Measurements from ENCODE around the gene IL11. TPM values are rescaled to one million over a fixed set of nuclear protein-coding genes. Genes with fewer than 3 reads are reported as not detected.
A peak's percentile ranks its signal among the peaks of the same experiment; 100 is the strongest.
"Not testable (repeated sequence)": the region's sequence is repeated elsewhere in the genome, so short reads cannot be mapped to it uniquely, and the experiment has no call there.

IL11 gene
- under 1 TPM in 1 of 4 donors, not detected in 3; 0.21 TPM for total RNA-seq

GRCh38 chr19:55370305-55370988, at the start of gene IL11:
Gene IL11 (minus strand): TSS chr19:55370463. CDS start chr19:55370310, 153 bp downstream.
- WGBS, 2 donors, result 6 to 11% methylated on average over 30 to 32 of the region's 32 CpGs
- H3K27ac ChIP-seq, result no peak within 1 kb of the TSS
- H3K27me3 ChIP-seq, result peaks cover 7 to 91% of the 10 kb centered on the region in 2 donors
- H3K36me3 ChIP-seq, result no peaks in the 10 kb centered on the region
- H3K4me1 ChIP-seq, result peaks cover 0 to 32% (median 10%) of the 10 kb centered on the region in 4 donors
- TF ChIP-seq, protein P1, sequence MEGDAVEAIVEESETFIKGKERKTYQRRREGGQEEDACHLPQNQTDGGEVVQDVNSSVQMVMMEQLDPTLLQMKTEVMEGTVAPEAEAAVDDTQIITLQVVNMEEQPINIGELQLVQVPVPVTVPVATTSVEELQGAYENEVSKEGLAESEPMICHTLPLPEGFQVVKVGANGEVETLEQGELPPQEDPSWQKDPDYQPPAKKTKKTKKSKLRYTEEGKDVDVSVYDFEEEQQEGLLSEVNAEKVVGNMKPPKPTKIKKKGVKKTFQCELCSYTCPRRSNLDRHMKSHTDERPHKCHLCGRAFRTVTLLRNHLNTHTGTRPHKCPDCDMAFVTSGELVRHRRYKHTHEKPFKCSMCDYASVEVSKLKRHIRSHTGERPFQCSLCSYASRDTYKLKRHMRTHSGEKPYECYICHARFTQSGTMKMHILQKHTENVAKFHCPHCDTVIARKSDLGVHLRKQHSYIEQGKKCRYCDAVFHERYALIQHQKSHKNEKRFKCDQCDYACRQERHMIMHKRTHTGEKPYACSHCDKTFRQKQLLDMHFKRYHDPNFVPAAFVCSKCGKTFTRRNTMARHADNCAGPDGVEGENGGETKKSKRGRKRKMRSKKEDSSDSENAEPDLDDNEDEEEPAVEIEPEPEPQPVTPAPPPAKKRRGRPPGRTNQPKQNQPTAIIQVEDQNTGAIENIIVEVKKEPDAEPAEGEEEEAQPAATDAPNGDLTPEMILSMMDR (IDR thresholded peaks at IDR 0.05), result no peak
- H3K9me3 ChIP-seq, result no peaks in the 10 kb centered on the region
- no peak for DNase-seq (ENCODE audit: low spot score in 2 of 2)
- peak within 1 kb of the TSS in 2 of 4 donors; percentile 19 to 39 for H3K4me3 ChIP-seq

DNA sequence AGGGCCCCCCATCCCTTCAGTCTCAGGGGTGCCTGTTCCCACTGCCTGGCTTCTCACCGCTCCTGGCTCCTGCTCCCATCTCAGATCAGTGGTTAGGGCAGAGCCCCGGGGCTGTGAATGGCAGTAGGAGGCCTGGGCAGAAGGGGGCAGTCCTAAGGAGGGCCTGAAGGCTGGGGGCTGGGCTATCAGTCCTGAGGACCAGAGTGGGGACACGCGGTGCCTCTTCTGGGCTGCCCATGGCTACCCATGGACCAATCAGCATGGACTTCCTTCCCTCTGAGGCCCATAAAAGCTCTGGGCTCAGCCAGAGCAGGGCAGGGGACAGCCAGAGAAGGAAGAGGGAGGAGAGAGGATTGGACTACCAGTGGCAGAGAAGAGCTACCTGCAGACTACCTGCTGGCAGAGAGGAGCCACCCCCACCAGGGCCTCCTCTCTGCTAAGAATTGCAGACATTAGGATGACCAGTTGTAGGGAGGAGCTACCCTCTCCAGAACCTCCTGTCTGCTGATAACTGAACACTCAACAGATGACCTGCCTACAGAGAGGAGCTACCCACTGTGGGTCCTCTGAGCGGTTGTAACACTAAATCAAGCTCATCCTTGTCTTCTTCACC, 49.5 kb upstream of the IL11 start:
- Histone ChIP-seq H3K9me3 (no peaks in the 10 kb centered on the region), H3K4me3 (no peak overlapping the region), H3K27me3 (peaks cover 0 to 13% of the 10 kb centered on the region in 2 donors), H3K27ac (peak overlapping the region in 1 of 4 donors; percentile 6), H3K4me1 (peaks cover 0 to 21% (median 2%) of the 10 kb centered on the region in 4 donors), H3K36me3 (no peaks in the 10 kb centered on the region)
- TF ChIP-seq, protein P1 (IDR thresholded peaks at IDR 0.05), result no peak
- TF ChIP-seq POLR2A (IDR thresholded peaks at IDR 0.05) (no peak), EP300 (IDR thresholded peaks at IDR 0.05) (no peak)
- 61 to 70% methylated on average over 5 of the region's 5 CpGs for WGBS, 2 donors
- no peak for DNase-seq (ENCODE audit: low spot score in 2 of 2)

- 57 to 61% methylated on average over 4 to 5 of the region's 5 CpGs for WGBS, 2 donors
- H3K27me3 ChIP-seq, result peaks cover 0 to 7% of the 10 kb centered on the region in 2 donors
- H3K4me3 ChIP-seq, result no peak overlapping the region
- TF ChIP-seq POLR2A (IDR thresholded peaks at IDR 0.05) (no peak), EP300 (IDR thresholded peaks at IDR 0.05) (no peak)
- TF ChIP-seq, protein P1 (IDR thresholded peaks at IDR 0.05), result no peak
- H3K36me3 ChIP-seq, result no peaks in the 10 kb centered on the region
- H3K27ac ChIP-seq, result peak overlapping the region in 1 of 4 donors; percentile 6
- H3K9me3 ChIP-seq, result no peaks in the 10 kb centered on the region
- peaks cover 0 to 16% (median 0%) of the 10 kb centered on the region in 4 donors for H3K4me1 ChIP-seq
- no peak for DNase-seq (ENCODE audit: low spot score in 2 of 2)
Observed at GRCh38 chr19:55419103-55419502, 48.8 kb upstream of the IL11 start.

DNA sequence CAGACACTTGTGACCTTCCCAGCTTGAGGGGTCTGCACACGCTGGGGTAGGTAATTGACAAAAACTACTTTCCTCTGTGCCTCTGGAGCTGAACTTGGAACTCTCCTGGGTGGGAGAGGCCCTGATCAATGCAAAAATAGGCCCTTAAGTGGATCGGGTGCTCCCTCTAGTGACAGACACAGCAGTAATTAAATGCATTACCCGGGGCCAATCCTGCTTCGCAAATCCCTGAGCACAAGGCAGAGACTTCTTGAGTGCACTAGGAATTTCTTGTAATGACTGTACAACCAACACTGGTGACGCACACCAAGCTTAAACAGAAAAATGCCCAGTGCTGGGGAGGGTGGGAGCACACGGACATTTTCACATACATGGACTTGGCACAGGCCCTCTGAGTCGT, 47.9 kb upstream of the IL11 start:
- WGBS, 2 donors, result 7 to 21% methylated on average over 7 of the region's 7 CpGs
- Histone ChIP-seq H3K4me3 (no peak overlapping the region), H3K36me3 (no peaks in the 10 kb centered on the region), H3K4me1 (peaks cover 0 to 8% (median 0%) of the 10 kb centered on the region in 4 donors), H3K27ac (peak overlapping the region in 2 of 4 donors; percentile 43 to 58), H3K27me3 (no peaks in the 10 kb centered on the region), H3K9me3 (no peaks in the 10 kb centered on the region)
- DNase-seq (ENCODE audit: low spot score in 2 of 2), result peak in 1 of 2 donors; percentile 54
- TF ChIP-seq EP300 (IDR thresholded peaks at IDR 0.05) (no peak), POLR2A (IDR thresholded peaks at IDR 0.05) (no peak)
- TF ChIP-seq, protein P1 (IDR thresholded peaks at IDR 0.05), result peak; percentile 53 to 77 (median 68)

- no peak overlapping the region for H3K4me3 ChIP-seq
- no peaks in the 10 kb centered on the region for H3K27me3 ChIP-seq
- WGBS, 2 donors, result 95 to 96% methylated on average over 2 of the region's 2 CpGs
- H3K4me1 ChIP-seq, result peaks cover 0 to 23% (median 13%) of the 10 kb centered on the region in 4 donors
- no peak for DNase-seq (ENCODE audit: low spot score in 2 of 2)
- no peak overlapping the region for H3K27ac ChIP-seq
- no peaks in the 10 kb centered on the region for H3K9me3 ChIP-seq
- H3K36me3 ChIP-seq, result peaks cover 0 to 7% (median 0%) of the 10 kb centered on the region in 3 donors
- no peak for TF ChIP-seq POLR2A (IDR thresholded peaks at IDR 0.05)
- no peak for TF ChIP-seq EP300 (IDR thresholded peaks at IDR 0.05)
- TF ChIP-seq, protein P1 (IDR thresholded peaks at IDR 0.05), result no peak
Observed at GRCh38 chr19:55410168-55410567, 39.9 kb upstream of the IL11 start.

GRCh38 chr19:55409179-55409578, 38.9 kb upstream of the IL11 start:
- H3K4me3 ChIP-seq; H3K9me3 ChIP-seq; DNase-seq (ENCODE audit: low spot score in 2 of 2); H3K27ac ChIP-seq; H3K27me3 ChIP-seq: not testable (repeated sequence)
- Histone ChIP-seq H3K36me3 (peaks cover 0 to 14% (median 0%) of the 10 kb centered on the region in 3 donors), H3K4me1 (peaks cover 0 to 23% (median 13%) of the 10 kb centered on the region in 4 donors)
- WGBS, 2 donors, result 91 to 97% methylated on average over 8 of the region's 8 CpGs

All from tibial nerve (tissue), 4 donors.